ENCODE results near the gene CYTH1. TPM values are rescaled to one million over a fixed set of nuclear protein-coding genes. Genes with fewer than 3 reads are reported as not detected.
"Not testable (repeated sequence)": the region's sequence is repeated elsewhere in the genome, so short reads cannot be mapped to it uniquely, and the experiment has no call there.

Gene CYTH1
- polyA plus RNA-seq, 1 of the 3 experiments (the other 2 are of a cell fraction): 23.8 TPM

GRCh38 chr17:78780335-78780734, 1.7 kb downstream of the CYTH1 start:
- H3K9me3 ChIP-seq: no peaks in the 10 kb centered on the region
- peaks cover 17% of the 10 kb centered on the region for H3F3A ChIP-seq (replicated peaks; ENCODE audit: insufficient read depth)
- peak overlapping the region; percentile 84; the same call in 1 of the 2 replicates for H3K4me2 ChIP-seq
- peak overlapping the region; percentile 58; the same call in 1 of the 2 replicates for H2AFZ ChIP-seq (ENCODE audit: low read depth)
- no peak overlapping the region for H3K9ac ChIP-seq
- no peaks in the 10 kb centered on the region for H3K36me3 ChIP-seq (replicated peaks in 1 of 2; ENCODE audit: control insufficient read depth in 1 of 2, insufficient read depth in 2 of 2, low read length in 1 of 2)
- TF ChIP-seq USF1 (IDR thresholded peaks at IDR 0.05; ENCODE audit: borderline replicate concordance, low read depth) (no peak), NFIC (IDR thresholded peaks at IDR 0.05; ENCODE audit: borderline replicate concordance) (no peak), MEF2A (IDR thresholded peaks at IDR 0.05; ENCODE audit: borderline replicate concordance, low read depth) (no peak), RFX5 (IDR thresholded peaks at IDR 0.05; ENCODE audit: low read length) (no peak), YY1 (IDR thresholded peaks at IDR 0.05; ENCODE audit: low read depth) (no peak), GABPA (IDR thresholded peaks at IDR 0.05; ENCODE audit: low read depth) (no peak)
- TF ChIP-seq, protein P1, sequence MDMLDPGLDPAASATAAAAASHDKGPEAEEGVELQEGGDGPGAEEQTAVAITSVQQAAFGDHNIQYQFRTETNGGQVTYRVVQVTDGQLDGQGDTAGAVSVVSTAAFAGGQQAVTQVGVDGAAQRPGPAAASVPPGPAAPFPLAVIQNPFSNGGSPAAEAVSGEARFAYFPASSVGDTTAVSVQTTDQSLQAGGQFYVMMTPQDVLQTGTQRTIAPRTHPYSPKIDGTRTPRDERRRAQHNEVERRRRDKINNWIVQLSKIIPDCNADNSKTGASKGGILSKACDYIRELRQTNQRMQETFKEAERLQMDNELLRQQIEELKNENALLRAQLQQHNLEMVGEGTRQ (IDR thresholded peaks at IDR 0.05; ENCODE audit: borderline replicate concordance, low read depth, low read length): no peak
- CTCF ChIA-PET: interaction anchor here (1.0 to 1.7 kb wide), 5 partner anchors 11 to 283 kb away, joined by 3 to 8 read pairs (median 3); no protein-coding TSS in a partner anchor
- 99% methylated on average over 6 of the region's 6 CpGs for WGBS (ENCODE audit: low lambda C conversion rate)
- DNase-seq: no peak
- H3K27me3 ChIP-seq (ENCODE audit: insufficient read depth): no peaks in the 10 kb centered on the region
- H4K20me1 ChIP-seq (ENCODE audit: insufficient read depth): peaks cover 10% of the 10 kb centered on the region
- H3K4me3 ChIP-seq (ENCODE audit: low read depth in 2 of 2, low read length in 1 of 2): peak overlapping the region in 1 of 2 experiments; percentile 83; a peak in 1 of 4 replicates
- peaks cover 0 to 3% of the 10 kb centered on the region in 2 experiments; a peak in 1 of 4 replicates for H3K4me1 ChIP-seq (ENCODE audit: control insufficient read depth in 1 of 2, insufficient read depth in 2 of 2, low read depth in 1 of 2, low read length in 1 of 2)
- no peaks in the 10 kb centered on the region for H3K9me2 ChIP-seq
- peaks cover 65% of the 10 kb centered on the region for H3K79me2 ChIP-seq (ENCODE audit: insufficient read depth)
- POLR2A ChIA-PET: interaction anchor here (0.6 to 1.2 kb wide), 2 partner anchors 11 to 64 kb away, joined by 3 read pairs; no protein-coding TSS in a partner anchor
- H3K27ac ChIP-seq (ENCODE audit: low read depth in 2 of 2, low read length in 1 of 2): no peak overlapping the region

- no peaks in the 10 kb centered on the region for H3K27me3 ChIP-seq (ENCODE audit: insufficient read depth)
- peaks cover 15% of the 10 kb centered on the region for H3F3A ChIP-seq (replicated peaks; ENCODE audit: insufficient read depth)
- POLR2A ChIA-PET: no interaction called here
- H3K9ac ChIP-seq: no peak overlapping the region
- no peaks in the 10 kb centered on the region for H3K9me3 ChIP-seq
- H3K79me2 ChIP-seq (ENCODE audit: insufficient read depth): peaks cover 70% of the 10 kb centered on the region
- TF ChIP-seq RFX5 (IDR thresholded peaks at IDR 0.05; ENCODE audit: low read length): no peak
- no peak for TF ChIP-seq ZBTB33 (IDR thresholded peaks at IDR 0.05; ENCODE audit: borderline replicate concordance, low read depth)
- TF ChIP-seq SMC3 (IDR thresholded peaks at IDR 0.05; ENCODE audit: low read depth, low read length): no peak
- TF ChIP-seq RAD21 (IDR thresholded peaks at IDR 0.05; ENCODE audit: low read length): no peak
- no peak for TF ChIP-seq GABPA (IDR thresholded peaks at IDR 0.05; ENCODE audit: low read depth)
- no peak for TF ChIP-seq NFIC (IDR thresholded peaks at IDR 0.05; ENCODE audit: borderline replicate concordance)
- no peak for TF ChIP-seq MXI1 (IDR thresholded peaks at IDR 0.05; ENCODE audit: low read depth, low read length)
- CTCF ChIA-PET: interaction anchor here (1.1 to 1.7 kb wide), 3 partner anchors 19 to 283 kb away, joined by 3 to 8 read pairs (median 4); no protein-coding TSS in a partner anchor
- DNase-seq: no peak
- no peaks in the 10 kb centered on the region for H3K9me2 ChIP-seq
- H3K4me1 ChIP-seq (ENCODE audit: control insufficient read depth in 1 of 2, insufficient read depth in 2 of 2, low read depth in 1 of 2, low read length in 1 of 2): peaks cover 0 to 5% of the 10 kb centered on the region in 2 experiments; a peak in 1 of 4 replicates
- H3K4me3 ChIP-seq (ENCODE audit: low read depth in 2 of 2, low read length in 1 of 2): no peak overlapping the region
- H2AFZ ChIP-seq (ENCODE audit: low read depth): no peak overlapping the region
- H3K36me3 ChIP-seq (replicated peaks in 1 of 2; ENCODE audit: control insufficient read depth in 1 of 2, insufficient read depth in 2 of 2, low read length in 1 of 2): no peaks in the 10 kb centered on the region
- WGBS (ENCODE audit: low lambda C conversion rate): 86% methylated on average over 3 of the region's 3 CpGs
- H3K27ac ChIP-seq (ENCODE audit: low read depth in 2 of 2, low read length in 1 of 2): no peak overlapping the region
- H4K20me1 ChIP-seq (ENCODE audit: insufficient read depth): peaks cover 10% of the 10 kb centered on the region
- peak overlapping the region; percentile 84; the same call in 1 of the 2 replicates for H3K4me2 ChIP-seq
Observed at GRCh38 chr17:78779850-78780249, 2.2 kb downstream of the CYTH1 start.

- H3F3A ChIP-seq (replicated peaks; ENCODE audit: insufficient read depth): peaks cover 11% of the 10 kb centered on the region
- CTCF ChIA-PET: interaction anchor here (1.5 kb wide), 1 partner anchor 20 kb away, joined by 4 read pairs; no protein-coding TSS in a partner anchor
- WGBS (ENCODE audit: low lambda C conversion rate): 91% methylated on average over 5 of the region's 5 CpGs
Observed at GRCh38 chr17:78779286-78779651, 2.8 kb downstream of the CYTH1 start.

More at GRCh38 chr17:78779286-78779651, 2.8 kb downstream of the CYTH1 start:
- not testable (repeated sequence) for H3K27me3 ChIP-seq (ENCODE audit: insufficient read depth); H3K4me3 ChIP-seq (ENCODE audit: low read depth in 2 of 2, low read length in 1 of 2); H3K9me2 ChIP-seq; H3K4me1 ChIP-seq (ENCODE audit: control insufficient read depth in 1 of 2, insufficient read depth in 2 of 2, low read depth in 1 of 2, low read length in 1 of 2); H4K20me1 ChIP-seq (ENCODE audit: insufficient read depth); H3K9ac ChIP-seq; H3K4me2 ChIP-seq; DNase-seq; H3K9me3 ChIP-seq; H2AFZ ChIP-seq (ENCODE audit: low read depth); H3K36me3 ChIP-seq (replicated peaks in 1 of 2; ENCODE audit: control insufficient read depth in 1 of 2, insufficient read depth in 2 of 2, low read length in 1 of 2); H3K27ac ChIP-seq (ENCODE audit: low read depth in 2 of 2, low read length in 1 of 2)
- peaks cover 76% of the 10 kb centered on the region for H3K79me2 ChIP-seq (ENCODE audit: insufficient read depth)
- POLR2A ChIA-PET: interaction anchor here (0.7 kb wide), 1 partner anchor 30 kb away, joined by 8 read pairs; no protein-coding TSS in a partner anchor
